Fibroblast of the conjunctiva (primary cell): ENCODE results near the gene WWOX.

Experiments used
- DNase-seq: peaks from one replicate; pipeline ENCODE4 v3.0.0-alpha.2; 2010; ENCODE audit warnings: low read depth

WWOX gene

GRCh38 chr16:78918805-78919305 is 819.4 kb downstream of the WWOX start:
- DNase-seq, result no peak

DNA sequence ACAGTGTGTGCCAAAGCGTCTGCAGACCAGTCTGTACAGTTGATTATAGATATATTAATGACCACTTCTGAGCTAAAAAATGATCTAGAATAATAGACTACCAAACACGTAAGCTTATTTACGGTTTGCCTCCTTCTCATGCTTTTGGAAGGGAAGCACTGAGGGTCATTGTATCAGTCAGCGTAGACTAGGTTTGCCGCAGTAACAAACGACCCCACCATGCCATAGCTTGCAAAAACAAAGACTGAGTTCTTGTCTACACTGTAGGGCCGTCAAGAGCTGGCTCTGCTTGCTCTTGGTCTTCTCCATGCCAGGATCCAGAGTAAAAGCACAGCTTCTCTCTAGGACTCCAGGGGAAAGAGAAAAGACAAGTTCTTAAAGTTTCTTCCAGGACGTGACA is 820.4 kb downstream of the WWOX start:
- DNase-seq, result no peak

DNA sequence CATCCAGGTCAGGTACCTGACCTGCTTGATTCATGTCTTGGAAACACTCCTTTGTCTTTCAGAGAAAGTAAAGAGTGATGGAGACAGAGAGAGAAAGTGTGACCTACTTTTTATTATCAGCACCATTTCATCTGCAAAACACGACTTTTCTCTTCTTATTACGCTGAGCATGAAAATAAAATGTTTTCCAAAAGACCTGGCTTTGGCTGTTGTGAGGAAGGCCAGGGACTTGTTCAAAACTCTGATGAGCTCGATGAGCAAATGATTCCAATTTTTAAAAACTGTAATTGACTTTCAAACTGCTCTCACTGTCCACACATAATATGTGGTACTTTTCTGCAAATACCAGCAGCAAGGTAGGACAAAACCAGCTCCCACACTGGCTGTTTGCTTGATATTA is 821.2 kb downstream of the WWOX start:
- DNase-seq, result no peak

DNA sequence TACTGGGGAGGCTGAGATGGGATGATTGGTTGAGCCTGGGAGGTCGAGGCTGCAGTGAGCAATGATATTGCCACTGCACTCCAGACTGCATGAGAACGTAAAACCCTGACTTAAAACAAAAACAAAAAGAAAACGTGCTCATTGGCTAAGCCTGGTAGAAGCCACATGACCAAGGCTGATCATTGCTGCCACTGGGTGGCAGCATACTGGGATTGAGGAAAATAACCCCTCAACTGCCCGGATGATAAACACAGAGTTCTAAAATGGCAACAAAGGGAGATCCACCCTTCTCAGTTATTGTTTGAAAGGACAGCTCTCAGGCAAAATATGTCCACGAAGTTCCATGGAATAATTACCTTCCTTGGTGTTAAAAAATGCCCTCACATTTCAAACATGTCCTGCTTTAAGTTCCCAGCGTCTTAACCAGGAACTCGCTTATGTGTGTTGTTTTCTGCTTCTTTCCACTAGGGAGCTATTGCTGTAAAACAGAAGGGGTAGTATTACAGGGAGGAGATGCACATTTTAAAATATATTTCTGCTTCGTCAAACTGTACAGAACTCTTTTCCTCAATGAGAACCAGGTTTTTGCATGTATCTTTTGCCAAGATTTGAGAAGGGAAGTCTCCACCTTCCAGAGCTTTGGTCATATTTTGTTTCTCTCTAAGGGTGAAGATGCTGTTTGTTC is 825.8 kb downstream of the WWOX start:
- DNase-seq, result no peak

DNA sequence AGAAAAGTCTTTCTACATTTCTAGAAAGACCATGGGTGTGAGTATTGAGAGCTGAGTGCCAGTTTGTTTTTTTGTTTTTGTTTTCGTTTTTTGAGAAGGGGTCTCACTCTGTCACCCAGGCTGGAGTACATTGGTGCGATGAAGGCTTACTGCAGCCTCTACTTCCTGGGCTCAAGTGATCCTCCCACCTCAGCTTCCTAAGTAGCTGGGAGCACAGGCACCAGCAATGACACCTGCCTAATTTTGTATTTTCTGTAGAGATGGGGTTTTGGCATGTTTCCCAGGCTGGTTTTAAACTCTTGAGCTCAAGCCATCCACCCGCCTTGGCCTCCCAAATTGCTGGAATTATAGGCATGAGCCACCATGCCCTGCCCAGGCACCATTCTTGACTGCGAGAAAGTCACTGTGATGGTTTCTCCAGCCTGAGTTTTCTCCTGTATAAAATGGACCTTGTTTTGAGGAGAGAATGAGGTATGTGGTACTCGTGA is 827.3 kb downstream of the WWOX start:
- no peak for DNase-seq

DNA sequence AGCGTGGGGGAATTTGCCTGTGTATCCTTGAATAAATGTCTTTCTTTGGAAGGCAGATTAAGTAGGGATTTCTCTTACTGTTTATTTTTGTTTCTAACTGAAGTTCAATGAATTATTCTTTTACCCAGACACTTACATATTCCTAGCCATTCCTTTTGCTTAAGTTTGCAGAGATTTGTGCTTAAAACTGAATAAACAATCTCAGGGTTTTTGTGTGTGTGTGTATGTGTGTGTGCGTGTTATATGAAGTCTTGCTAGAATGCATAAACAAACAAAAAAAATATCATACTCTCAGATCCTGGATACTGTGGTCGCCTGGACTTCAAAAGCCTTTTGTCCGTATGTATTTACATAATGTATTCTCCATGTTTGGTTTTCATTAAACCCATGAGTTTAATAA is 828.3 kb downstream of the WWOX start:
- no peak for DNase-seq

DNA sequence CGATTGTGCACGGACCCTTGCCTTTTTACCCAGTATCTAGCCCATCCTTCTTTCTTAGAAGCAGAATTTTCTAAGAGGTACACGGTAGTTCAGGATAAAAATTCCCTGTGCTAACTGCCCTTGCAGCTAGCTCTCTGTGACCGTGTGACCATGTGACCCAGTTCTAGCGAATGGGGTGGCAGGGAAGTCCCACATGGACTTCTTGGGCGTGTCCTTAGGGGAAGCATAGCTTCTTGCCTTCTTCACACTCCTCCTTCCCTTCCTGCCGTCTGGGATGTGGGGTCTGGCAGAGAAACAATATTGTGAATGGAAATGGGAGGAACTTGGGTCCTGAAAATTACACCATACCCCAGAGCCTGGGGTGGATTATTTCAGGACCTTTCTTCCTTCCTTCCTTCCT is 830.4 kb downstream of the WWOX start:
- no peak for DNase-seq

DNA sequence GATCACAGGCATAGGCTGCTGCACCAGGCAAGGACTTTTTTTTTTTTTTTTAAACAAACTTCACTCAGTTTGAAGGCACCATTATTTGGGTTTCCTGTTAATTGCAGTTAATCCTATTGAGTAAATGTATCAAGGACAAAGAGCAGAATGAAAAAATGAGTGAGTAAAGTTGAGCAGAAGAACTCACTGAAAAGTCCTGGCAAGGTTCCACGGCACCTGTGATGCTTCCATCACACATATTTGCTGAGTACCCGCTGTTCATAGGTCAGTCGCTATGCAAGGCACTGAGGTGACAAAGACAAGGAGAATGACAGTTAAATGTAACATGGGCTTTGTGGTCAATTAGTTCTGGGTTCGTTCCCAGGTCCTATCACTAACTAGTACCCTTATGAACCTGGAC is 831.1 kb downstream of the WWOX start:
- no peak for DNase-seq

GRCh38 chr16:78931267-78931666 is 831.8 kb downstream of the WWOX start:
- DNase-seq, result no peak

DNA sequence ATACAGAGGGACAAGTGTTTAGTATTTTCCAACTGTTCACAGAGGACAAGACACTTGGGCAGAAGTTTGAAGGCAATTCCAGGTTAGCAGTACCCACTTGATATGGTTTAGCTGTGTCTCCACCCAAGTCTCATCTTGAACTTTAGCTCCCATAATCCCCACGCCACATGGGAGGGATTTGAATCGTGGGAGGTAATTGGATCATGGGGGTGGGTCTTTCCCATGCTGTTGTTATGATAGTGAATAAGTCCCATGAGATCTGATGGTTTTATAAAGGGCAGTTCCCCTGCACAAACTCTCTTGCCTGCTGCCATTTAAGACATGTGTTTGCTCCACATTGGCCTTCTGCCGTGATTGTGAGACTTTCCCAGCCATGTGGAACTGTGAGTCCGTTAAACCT is 832.2 kb downstream of the WWOX start:
- no peak for DNase-seq

- DNase-seq, result no peak
Observed at GRCh38 chr16:78932355-78932943, 833.0 kb downstream of the WWOX start.

DNA sequence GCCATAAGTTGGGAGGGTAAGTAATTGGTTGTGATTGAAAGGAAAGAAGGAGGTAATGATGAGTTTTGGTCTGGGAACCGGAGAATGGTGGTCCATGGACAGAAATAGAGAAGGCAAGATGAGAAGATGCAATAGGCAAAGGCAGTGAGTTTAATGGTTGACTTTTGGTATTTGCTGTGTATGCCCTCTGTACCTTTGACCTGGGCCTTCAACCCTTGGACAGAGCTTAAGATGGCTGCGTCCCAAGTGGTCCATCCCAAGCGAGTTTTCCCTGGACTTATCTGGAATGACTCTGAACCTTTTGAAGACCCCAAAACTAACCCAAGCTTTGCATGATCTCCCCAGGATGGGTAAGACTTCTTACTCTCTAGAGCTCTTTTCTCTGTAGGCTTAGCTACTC is 836.6 kb downstream of the WWOX start:
- DNase-seq, result no peak

DNA sequence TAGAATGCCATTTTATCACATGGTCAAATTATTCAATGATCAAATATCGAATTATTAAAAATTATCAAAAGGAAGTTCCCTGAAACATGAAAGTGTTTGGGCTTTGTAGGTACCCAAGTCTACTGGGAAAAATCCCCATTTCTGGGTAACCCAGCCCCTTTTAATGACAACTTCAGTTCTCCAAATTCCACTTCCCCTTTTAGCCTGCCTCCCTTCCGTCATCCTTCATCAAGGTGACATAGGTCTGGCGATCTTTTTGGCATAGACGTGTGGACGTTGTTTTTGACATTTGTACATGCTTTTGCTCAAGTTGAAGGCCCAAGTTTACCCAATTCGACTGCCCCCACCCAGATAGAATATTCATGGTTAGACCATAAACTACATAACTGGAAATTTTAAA is 840.1 kb downstream of the WWOX start:
- no peak for DNase-seq

DNA sequence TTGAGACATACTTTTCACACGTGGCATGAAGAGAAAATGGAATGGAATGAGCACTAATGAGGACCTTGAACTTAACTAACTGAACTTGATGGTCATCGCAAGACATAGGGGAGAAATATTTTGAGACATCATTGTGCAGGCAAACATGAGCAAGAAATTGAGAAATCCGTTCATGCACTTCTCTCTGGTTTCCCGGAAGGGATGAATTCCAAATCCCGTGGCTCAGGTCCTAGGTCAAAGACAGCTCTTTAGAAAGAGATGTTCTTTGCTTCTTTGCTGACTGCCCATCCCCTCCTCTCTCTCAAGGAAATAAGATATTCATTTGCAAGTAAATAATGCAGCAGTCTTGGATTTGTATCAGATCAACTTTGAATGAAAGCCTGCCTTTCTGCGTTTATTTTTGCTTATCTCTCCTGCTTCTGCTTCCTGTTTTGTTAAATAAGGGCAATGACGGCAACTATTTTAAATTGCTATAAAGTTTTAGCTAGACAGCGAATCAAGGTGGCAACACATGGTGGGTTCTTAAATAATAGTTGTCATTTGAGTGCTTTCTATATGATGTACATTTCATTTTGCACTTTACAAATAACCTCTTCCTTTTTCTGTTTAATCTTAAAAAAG is 843.3 kb downstream of the WWOX start:
- no peak for DNase-seq

DNA sequence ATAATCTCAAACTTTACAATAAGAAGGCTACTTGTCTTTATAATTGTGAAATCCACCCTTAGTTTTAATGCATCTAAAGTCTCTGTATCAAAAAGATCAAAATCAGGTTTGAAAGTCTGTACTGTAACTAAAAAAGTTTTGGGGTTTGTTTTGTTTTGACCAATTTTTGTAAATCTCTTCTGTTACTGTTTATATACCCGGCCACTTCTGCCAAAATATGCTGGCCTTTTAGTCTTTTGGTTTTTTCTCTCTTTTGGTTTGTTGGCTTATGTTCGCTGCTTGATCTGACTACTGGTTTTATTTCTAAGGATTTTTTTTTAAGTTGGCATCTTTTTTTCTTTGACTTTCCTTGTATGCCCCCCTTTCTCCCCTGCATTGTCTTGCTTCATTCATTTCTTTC is 845.9 kb downstream of the WWOX start:
- no peak for DNase-seq

DNA sequence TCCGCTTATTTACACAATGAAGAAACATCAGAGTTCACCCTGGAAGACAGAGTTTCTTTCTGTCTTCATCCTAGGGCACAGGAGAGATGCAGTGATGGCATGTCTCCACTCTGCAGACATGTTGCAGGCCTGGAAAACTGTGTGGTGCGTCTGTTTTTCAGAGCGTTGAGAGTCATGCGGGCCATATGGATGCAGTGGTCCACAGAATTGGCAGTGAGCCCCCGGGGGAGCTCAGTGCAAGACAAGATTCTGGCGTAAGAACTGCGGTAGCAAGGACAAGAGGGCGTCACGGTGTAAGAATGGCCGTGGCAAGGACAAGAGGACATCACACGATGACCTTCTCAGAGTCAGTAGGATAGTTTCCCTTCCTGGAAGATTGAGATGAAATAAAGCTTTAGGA is 847.1 kb downstream of the WWOX start:
- no peak for DNase-seq

DNA sequence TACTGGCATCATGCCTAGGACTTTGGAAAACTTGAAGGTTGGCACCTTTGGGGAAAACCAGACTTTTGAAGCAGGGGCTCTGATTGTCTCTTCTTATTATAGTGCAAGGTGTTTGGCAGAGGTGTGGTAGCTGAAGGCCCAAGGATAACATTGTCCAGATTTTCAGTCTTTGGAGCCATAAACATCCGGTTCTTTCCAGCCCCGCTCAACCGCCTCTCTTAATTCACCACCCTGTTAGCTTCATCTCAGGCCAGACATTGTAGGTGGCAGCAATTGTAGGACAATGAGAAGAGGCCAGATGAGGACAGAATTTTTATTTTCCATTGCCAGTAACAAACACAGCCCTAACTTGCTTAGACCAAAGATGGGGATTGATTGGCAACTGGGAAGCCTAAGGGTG is 851.3 kb downstream of the WWOX start:
- DNase-seq, result no peak

DNA sequence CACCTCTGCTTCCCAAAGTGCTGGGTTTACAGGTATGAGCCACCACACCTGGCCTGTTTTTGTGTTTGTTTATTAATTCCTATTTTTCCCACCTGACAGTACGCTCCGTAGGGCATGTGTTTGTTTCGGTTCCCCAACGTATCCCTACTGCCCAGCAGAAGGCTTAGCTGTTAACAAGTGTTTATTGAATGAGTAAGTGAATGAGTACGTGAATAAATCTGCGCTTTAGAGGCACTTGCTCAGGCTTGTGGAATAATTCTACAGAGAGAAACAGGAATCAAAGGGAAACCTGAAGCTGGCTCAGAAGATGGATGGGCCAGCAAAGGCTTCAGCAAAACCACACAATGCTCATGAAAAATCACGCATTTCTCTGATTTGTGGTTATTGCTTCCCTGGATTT is 853.2 kb downstream of the WWOX start:
- DNase-seq, result no peak

DNA sequence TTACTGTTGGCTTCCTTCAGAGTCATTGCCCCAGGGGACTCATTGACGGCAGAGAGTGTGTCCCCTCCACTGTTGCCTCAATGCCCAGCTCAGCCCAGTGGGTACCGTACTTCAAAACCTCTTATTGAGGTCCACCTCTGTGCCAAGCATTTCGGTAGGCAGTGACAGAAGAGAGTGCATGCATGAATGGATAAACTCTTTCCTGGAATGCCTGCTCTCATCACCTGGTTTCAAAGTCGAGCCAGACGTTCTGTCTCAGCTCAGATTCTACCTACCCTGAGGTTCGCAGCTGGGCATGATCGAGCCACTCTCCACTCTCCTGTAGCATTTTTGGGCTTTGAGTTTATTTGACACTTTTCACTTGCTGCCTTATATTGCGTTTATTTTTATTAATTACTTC is 854.1 kb downstream of the WWOX start:
- DNase-seq, result no peak

- DNase-seq, result no peak
Observed at GRCh38 chr16:78955206-78955605, 855.8 kb downstream of the WWOX start.

GRCh38 chr16:78956859-78957258 is 857.4 kb downstream of the WWOX start:
- DNase-seq, result no peak

DNA sequence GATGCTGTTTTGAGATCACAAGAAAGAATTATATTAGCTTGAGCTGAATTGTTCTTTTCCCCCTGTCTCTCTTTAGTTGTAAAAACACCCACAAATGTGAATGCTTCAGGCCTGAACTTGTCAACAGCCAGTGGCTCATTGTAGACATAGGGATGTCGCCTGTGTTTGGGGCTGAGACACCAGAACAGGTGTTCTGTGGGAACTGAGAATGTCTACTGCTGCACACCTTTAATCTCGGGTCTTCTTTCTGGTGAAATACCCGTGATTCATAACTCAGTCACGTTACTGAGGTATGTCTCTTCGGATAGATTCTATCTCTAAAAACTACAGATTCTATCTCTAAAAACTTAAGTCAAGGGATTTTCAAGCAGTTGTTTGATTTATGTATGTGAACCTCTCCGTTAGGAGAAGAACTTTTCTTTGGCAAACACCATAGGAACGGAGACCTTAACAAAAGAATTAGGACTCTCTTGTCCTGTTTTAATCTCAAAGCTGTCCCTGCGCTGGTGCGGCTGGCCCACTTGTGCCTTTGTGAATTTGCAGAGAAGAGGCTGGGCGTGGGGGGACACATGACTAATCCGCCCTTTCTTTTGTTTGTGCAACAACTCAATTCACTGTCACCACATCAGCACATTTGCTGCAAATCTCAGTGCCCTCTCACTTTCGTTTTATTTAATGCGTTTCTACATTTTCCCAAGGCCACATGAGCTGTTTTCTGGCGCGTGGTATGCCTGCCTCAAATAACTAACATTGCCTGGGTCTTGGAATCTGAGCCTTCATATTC is 858.1 kb downstream of the WWOX start:
- no peak for DNase-seq

DNA sequence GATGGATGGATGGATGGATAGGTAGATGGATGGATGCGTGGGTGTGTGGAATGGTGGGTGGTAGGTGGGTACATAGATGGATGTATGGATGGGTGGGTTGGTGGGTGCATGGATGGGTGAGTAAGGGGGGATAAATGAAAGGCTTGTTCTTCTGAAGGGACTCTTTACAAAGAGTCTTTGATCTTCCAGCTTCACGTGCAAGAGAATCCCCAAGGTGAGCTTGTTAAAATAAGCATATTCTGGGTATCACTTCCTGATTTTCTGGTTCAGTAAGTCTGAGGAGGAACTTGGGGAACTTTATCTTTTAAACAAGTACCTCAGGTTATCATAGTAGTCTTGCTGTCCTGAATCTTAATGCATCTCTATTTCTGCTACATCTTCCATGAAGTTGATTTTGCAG is 862.0 kb downstream of the WWOX start:
- DNase-seq, result no peak
